ENCODE measurements around the gene C5. TPM values are rescaled to one million over a fixed set of nuclear protein-coding genes. Genes with fewer than 3 reads are reported as not detected.
A peak's percentile ranks its signal among the peaks of the same experiment; 100 is the strongest.

C5 gene
- total and polyA plus RNA-seq, 2 experiments from 2014 or later: 0.31 TPM; not detected in 1

GRCh38 chr9:120921661-120922181 is 128.4 kb downstream of the C5 start:
- Mint-ChIP-seq H3K36me3 (ENCODE audit: low read depth) (0 out of 3 replicates have a peak, but pooled peaks cover 3% of the 10 kb centered on the region), H3K9me3 (0 out of 3 replicates have a peak, but pooled peaks cover 3% of the 10 kb centered on the region), H3K27me3 (ENCODE audit: insufficient read depth, low read depth, poor library complexity) (peaks cover 10% of the 10 kb centered on the region), H3K27ac (no peak overlapping the region), H3K4me1 (peaks cover 53% of the 10 kb centered on the region), H3K4me3 (no peak overlapping the region)
- H3K4me3 ChIP-seq: no peak overlapping the region
- peaks cover 45% of the 10 kb centered on the region for H3K4me1 ChIP-seq (ENCODE audit: insufficient read depth)
- ATAC-seq: peak; percentile 16; the same call in 2 of the 3 replicates
- no peaks in the 10 kb centered on the region for H4K20me1 ChIP-seq (replicated peaks; ENCODE audit: insufficient read depth)
- TF ChIP-seq STAT1 (IDR thresholded peaks at IDR 0.05; ENCODE audit: unreplicated experiment) (no peak), EZH2 (IDR thresholded peaks at IDR 0.05; ENCODE audit: low read depth, unreplicated experiment) (no peak), NANOG (IDR thresholded peaks at IDR 0.05; ENCODE audit: borderline replicate concordance) (no peak), REST (IDR thresholded peaks at IDR 0.05; ENCODE audit: unreplicated experiment) (no peak), EZH2phosphoT487 (IDR thresholded peaks at IDR 0.05; ENCODE audit: unreplicated experiment) (no peak), ZNF462 (CRISPR knock-in tag; IDR thresholded peaks at IDR 0.05) (no peak), CREB1 (CRISPR knock-in tag; IDR thresholded peaks at IDR 0.05; ENCODE audit: low read depth) (no peak), CTCF (conservative IDR thresholded peaks at IDR 0.05; ENCODE audit: low read depth in 2 of 2) (no peak), POLR2AphosphoS5 (IDR thresholded peaks at IDR 0.05; ENCODE audit: low read depth) (no peak), JUNB (IDR thresholded peaks at IDR 0.05; ENCODE audit: unreplicated experiment) (no peak), ETS1 (IDR thresholded peaks at IDR 0.05) (no peak), ZNF114 (CRISPR knock-in tag; IDR thresholded peaks at IDR 0.05) (no peak), ZNF331 (CRISPR knock-in tag; IDR thresholded peaks at IDR 0.05; ENCODE audit: low read depth) (no peak)
- H2AFZ ChIP-seq: peak overlapping the region; percentile 81
- H3F3A ChIP-seq (replicated peaks; ENCODE audit: low read depth): no peaks in the 10 kb centered on the region
- H3K27me3 ChIP-seq (ENCODE audit: insufficient read depth): peaks cover 1% of the 10 kb centered on the region; the same call in 1 of the 2 replicates
- H3K36me3 ChIP-seq (ENCODE audit: insufficient read depth): no peaks in the 10 kb centered on the region
- H3K79me2 ChIP-seq (replicated peaks; ENCODE audit: insufficient read depth): no peaks in the 10 kb centered on the region
- H3K4me2 ChIP-seq: peak overlapping the region; percentile 20; the same call in 1 of the 2 replicates
- no peaks in the 10 kb centered on the region for H3K9me2 ChIP-seq (ENCODE audit: insufficient read depth)
- no peak overlapping the region for H3K27ac ChIP-seq (ENCODE audit: low read depth)
- DNase-seq (ENCODE audit: low spot score): no peak

Measured in GM23338 (cell line).